ENCODE measurements around the gene SLC26A9.

DNA sequence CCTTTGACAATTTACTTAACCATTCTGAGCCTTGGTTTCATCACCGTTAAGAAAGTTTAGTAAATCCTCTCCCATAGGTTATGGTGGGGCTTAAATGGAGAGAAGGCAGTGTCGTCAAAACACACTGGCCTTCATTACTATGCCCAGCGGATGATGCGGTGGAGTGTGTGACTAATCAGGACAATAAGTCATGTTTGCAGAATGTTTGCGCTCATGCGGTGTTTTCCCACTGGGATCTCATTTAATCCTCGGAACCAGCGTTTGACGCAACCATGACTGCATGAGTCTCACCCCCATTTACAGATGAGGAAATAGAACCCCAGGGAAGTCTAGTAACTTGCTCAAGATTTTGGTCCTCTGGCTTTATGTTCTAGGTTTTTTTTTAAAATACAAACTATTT is 17.5 kb downstream of the SLC26A9 start:
- TF ChIP-seq CTCF (IDR thresholded peaks at IDR 0.05) (no peak), POLR2A (IDR thresholded peaks at IDR 0.05) (no peak)
